Measurements from ENCODE around the gene CRYBG3.

- TF ChIP-seq CTCF (IDR thresholded peaks at IDR 0.05; ENCODE audit: poor library complexity, severe bottlenecking) (no peak), EP300 (conservative IDR thresholded peaks at IDR 0.05; ENCODE audit: poor library complexity, severe bottlenecking) (no peak), POLR2AphosphoS5 (IDR thresholded peaks at IDR 0.05) (no peak), EZH2 (IDR thresholded peaks at IDR 0.05; ENCODE audit: borderline replicate concordance, insufficient read depth, low read length, poor library complexity, severe bottlenecking) (no peak), REST (IDR thresholded peaks at IDR 0.05; ENCODE audit: borderline replicate concordance) (no peak), RAD21 (conservative IDR thresholded peaks at IDR 0.05) (no peak), MXI1 (conservative IDR thresholded peaks at IDR 0.05; ENCODE audit: poor library complexity, severe bottlenecking) (no peak)
Observed at GRCh38 chr3:97934980-97935695, 113.3 kb downstream of the CRYBG3 start.
